NCI-H82 treated with DMSO at 0.1 percent for 48 hours (cell line): ENCODE measurements around the gene MARVELD3.

ENCODE experiments used
- DNase-seq: peaks from one replicate; lab custom pipeline; 2025; ENCODE audit not compliant: unreplicated experiment; lab: John Stamatoyannopoulos, UW

Gene MARVELD3

DNA sequence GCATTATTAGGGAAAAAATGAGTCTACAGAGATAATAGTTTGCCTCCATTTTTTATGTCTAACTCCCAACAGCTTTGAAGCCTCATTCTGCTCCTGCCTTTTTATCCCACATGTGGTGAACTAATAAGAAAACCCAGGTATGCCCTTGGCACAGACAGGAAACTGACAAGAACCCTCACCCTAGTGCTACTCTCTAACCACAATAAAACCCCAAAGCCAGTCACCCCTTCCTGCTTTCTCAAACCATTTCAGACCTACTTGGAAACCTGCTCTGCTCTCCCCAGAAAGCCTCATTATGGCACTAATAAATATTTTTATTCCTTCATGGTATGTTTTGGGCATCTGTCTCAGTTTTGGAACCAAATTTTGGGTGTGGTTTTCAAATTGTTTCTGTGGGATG, 3.9 kb upstream of the MARVELD3 start:
- no peak for DNase-seq

GRCh38 chr16:71623597-71623996, 2.4 kb upstream of the MARVELD3 start:
- DNase-seq, result no peak

GRCh38 chr16:71625113-71625850, 702 bp upstream of the MARVELD3 start:
- DNase-seq, result no peak

DNA sequence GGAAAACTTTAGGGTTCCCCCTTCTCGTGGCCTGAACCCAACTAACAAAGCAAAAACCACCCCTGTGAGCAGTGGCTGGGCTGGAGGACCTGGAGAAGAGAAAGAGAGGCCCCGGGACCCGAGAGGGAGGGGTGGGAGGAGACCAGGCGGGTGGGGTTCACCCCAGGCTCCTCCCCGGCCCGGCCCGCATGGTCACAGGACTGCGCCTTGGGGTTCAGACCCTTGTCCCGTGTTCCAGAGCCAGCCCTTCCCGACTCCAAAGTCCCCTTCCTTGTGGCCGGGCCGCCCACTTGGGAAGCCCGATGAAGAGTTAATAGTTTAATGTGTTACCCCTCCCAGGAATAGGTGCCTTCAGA, 852 bp downstream of the MARVELD3 start:
- DNase-seq, result no peak

DNA sequence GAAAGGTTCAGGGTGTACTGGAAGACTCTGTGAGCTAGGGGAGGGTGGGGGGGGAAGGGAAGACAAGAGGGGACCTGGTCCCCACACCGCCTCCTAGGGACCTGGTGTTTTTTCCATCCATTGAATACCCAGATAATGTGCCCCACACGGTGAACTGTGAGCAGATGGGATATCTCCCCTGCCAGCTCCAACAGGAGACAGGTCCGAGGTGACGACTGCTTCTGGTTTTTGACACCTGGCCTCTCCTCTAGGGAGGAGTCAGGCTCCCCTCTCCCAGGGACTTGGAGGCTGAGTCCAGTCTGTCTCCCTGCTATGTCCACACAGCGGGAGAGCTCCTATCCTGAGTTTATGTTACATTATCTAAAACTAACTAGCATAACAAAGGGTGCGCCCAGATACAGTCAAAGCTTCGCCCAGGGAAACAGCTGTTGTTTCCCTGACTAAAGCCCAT, 1.8 kb downstream of the MARVELD3 start:
- DNase-seq, result no peak

DNA sequence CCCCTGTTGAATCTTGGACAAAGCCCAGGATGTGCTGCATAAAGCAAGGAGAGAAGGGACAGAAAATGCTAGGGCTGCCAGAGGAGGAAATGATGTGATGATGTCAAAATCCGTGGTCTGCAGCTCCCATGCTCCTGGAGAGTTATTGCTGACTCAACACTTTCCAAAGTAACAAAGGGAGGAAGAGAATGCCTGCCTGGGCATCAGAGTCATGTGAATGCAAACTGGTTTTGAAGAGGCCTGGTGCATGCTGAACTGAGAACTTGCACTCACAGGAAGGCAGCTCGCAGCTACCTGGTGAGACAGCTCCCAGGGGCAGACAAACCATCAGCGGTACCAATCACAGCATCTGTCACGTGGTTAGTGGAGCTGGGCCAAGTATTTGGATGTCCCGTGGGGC, 2.8 kb downstream of the MARVELD3 start:
- DNase-seq, result no peak

DNA sequence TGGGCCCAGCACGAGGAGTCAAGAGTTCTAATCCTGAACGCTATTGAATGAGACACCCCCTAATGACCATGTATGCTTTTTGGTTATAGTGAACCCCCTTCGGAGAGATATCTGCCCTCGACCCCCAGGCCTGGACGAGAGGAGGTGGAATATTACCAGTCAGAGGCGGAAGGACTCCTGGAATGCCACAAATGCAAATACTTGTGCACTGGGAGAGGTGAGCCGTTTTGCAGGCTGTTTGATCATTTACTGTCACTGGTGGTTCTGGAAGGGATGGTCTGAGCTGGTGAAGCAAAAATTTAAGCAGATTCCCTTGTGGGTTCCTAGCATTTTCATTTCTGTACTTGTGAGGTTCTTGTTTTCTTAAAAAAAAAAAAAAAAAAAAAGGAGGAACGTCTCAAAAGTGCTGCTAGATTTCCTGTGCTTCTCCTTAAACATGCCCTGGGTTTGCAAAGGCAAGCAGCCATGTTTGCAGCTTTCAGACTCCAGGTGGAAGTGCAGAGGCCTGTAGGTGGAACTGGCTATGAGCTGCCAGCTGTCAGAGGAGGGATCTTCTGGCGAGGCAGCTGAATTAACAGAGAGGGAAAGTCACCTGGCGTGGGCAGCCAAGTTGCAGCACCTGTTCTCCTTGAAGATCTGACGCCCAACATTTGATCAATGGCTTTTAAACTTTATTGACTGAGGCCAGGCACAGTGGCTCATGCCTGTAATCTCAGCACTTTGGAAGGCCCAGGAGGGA, 3.5 kb downstream of the MARVELD3 start:
- no peak for DNase-seq

GRCh38 chr16:71630808-71631207, 4.8 kb downstream of the MARVELD3 start:
- no peak for DNase-seq

DNA sequence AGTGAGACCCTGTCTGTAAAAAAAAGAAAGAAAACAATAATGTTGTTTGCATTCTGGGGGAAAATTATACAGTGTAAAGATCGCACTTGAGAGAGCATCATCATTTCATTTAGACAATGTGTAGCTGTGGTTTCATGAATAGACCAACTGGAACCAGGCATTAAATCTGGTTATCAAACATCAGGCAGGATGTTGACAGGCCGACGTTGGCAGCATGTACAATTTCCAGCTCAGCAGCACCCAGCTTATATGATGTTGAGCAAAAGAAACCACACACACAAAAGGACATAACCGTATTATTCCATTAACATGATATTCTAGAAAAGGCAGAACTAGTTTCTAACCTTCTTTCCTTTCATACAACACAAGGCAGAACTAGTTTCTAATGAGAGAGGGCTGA, 5.8 kb downstream of the MARVELD3 start:
- no peak for DNase-seq

DNA sequence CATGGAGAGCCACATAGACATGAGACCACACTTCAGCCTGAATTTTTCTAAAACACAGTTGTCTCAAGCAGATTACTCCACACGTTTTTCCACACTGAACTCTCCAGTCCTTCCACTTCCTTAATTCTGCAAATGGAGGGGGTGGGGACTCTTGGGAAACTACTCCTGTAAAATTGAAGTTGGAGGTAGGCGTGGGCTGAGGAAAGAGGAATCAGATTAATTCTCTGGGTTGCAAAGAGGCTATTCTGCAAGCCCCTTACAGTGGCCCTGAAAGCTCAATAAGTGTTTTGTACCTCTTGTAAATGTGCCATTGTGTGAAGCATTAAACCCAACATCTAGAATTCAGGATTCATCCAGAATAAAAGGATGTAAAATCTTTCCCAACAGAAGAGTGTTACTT, 9.6 kb downstream of the MARVELD3 start:
- DNase-seq, result no peak

DNA sequence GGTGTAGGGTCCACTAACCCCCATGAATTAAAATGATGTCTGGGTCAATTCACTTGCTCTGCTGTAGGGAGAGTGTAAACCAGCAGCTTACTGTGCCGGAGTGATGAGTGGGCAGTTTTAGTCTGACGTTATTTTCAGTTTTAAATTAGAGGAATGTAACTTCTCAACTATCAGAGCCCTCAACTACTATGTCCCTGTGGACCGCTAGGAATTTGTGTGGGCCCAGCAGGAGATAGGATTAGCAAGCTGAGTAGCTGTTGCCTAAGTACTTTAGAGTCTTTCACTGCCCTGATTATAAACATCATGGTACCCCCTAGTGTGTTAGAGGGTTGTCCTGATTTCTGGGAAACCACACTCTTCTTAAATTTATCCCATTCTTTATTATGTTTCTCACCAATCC, 11.4 kb downstream of the MARVELD3 start:
- DNase-seq, result no peak

DNA sequence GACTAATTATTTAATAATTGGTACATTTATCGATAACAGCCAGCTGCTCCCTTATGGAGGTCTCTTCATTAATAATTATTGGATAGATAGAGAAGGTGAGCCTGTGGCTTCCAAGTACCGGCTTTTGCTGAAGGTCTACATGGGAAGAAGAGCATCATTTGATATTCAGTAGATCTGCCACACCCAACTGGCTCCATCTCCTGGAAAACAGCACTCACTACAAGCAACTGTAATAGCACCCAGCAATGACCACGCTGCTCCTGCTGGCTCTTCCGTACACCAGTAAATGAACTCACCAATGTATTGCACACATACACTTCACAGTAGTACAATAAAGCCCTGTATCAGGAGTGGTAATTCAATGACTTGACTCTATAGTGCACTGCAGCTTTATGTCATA, 19.5 kb downstream of the MARVELD3 start:
- no peak for DNase-seq

GRCh38 chr16:71647391-71647790, 21.4 kb downstream of the MARVELD3 start:
- DNase-seq, result no peak

GRCh38 chr16:71648162-71648561, 22.2 kb downstream of the MARVELD3 start:
- no peak for DNase-seq

GRCh38 chr16:71648921-71649320, 22.9 kb downstream of the MARVELD3 start:
- no peak for DNase-seq

- no peak for DNase-seq
These were observed 23.7 kb downstream of the MARVELD3 start for GRCh38 chr16:71649704-71650103.

GRCh38 chr16:71658771-71659170, 32.8 kb downstream of the MARVELD3 start:
- no peak for DNase-seq

- DNase-seq, result no peak
These were observed 33.5 kb downstream of the MARVELD3 start for GRCh38 chr16:71659471-71659870.

GRCh38 chr16:71666264-71666663, 40.3 kb downstream of the MARVELD3 start:
- DNase-seq, result no peak

- DNase-seq, result no peak
These were observed 41.1 kb downstream of the MARVELD3 start for GRCh38 chr16:71666928-71667707.

- no peak for DNase-seq
These were observed 44.0 kb downstream of the MARVELD3 start for GRCh38 chr16:71669926-71670536.
